HEK293T (cell line): ENCODE results near the gene TMPRSS6.

Experiments used
- CTCF ChIA-PET: fragments of 350-600 bp; formaldehyde crosslinking; extraction: SDS; loops from one replicate; lab custom pipeline; 2021; ENCODE audit warnings: antibody characterized with exemption, inconsistent platforms; lab: Yijun Ruan, JAX
- POLR2A ChIA-PET: fragments of 350-600 bp; formaldehyde crosslinking; extraction: SDS; loops from one replicate; lab custom pipeline; 2020; ENCODE audit warnings: antibody characterized with exemption, inconsistent platforms; lab: Yijun Ruan, JAX
- DNase-seq: peaks from one replicate; pipeline ENCODE4 v3.0.0; 2012; ENCODE audit warnings: mixed read lengths; ENCODE audit errors: extremely low spot score
- ARNT ChIP-seq: fragments of 450-650 bp; IDR thresholded peaks from 2 replicates; pipeline ENCODE4 v1.6.1; 2017; ENCODE audit warnings: mild to moderate bottlenecking
- BHLHE40 ChIP-seq: fragments of 450-650 bp; IDR thresholded peaks from 2 replicates; pipeline ENCODE4 v1.6.1; 2016; ENCODE audit warnings: mild to moderate bottlenecking, moderate library complexity, borderline replicate concordance
- CTBP1 ChIP-seq: fragments of 450-650 bp; IDR thresholded peaks from 2 replicates; pipeline ENCODE4 v1.6.1; 2016; ENCODE audit warnings: borderline replicate concordance
- ELF4 ChIP-seq: fragments of 450-650 bp; IDR thresholded peaks from 2 replicates; pipeline ENCODE4 v1.6.1; 2017; ENCODE audit warnings: antibody characterized with exemption
- FOXA1 ChIP-seq: fragments of 450-650 bp; IDR thresholded peaks from 2 replicates; pipeline ENCODE4 v1.6.1; 2016; ENCODE audit warnings: mild to moderate bottlenecking
- FOXK2 ChIP-seq: fragments of 450-650 bp; IDR thresholded peaks from 2 replicates; pipeline ENCODE4 v1.6.1; 2016; ENCODE audit warnings: mild to moderate bottlenecking
- FOXM1 ChIP-seq: fragments of 450-650 bp; IDR thresholded peaks from 2 replicates; pipeline ENCODE4 v1.6.1; 2017; ENCODE audit warnings: mild to moderate bottlenecking, borderline replicate concordance
- HDGF ChIP-seq: fragments of 450-650 bp; IDR thresholded peaks from 2 replicates; pipeline ENCODE4 v1.6.1; 2017; ENCODE audit warnings: antibody characterized with exemption, borderline replicate concordance
- L3MBTL2 ChIP-seq: fragments of 450-650 bp; conservative IDR thresholded peaks from 2 replicates; pipeline ENCODE4 v1.6.1; 2016; ENCODE audit warnings: mild to moderate bottlenecking
- LEF1 ChIP-seq: fragments of 450-650 bp; IDR thresholded peaks from 2 replicates; pipeline ENCODE4 v1.6.1; 2017; ENCODE audit warnings: mild to moderate bottlenecking, borderline replicate concordance
- NFRKB ChIP-seq: fragments of 450-650 bp; IDR thresholded peaks from 2 replicates; pipeline ENCODE4 v1.6.1; 2016; ENCODE audit warnings: mild to moderate bottlenecking, moderate library complexity
- PKNOX1 ChIP-seq: fragments of 450-650 bp; IDR thresholded peaks from 2 replicates; pipeline ENCODE4 v1.6.1; 2016
- SP1 ChIP-seq: fragments of 450-650 bp; IDR thresholded peaks from 2 replicates; pipeline ENCODE4 v1.6.1; 2017
- SUZ12 ChIP-seq: fragments of 450-650 bp; IDR thresholded peaks from 2 replicates; pipeline ENCODE4 v1.6.1; 2016; ENCODE audit warnings: mild to moderate bottlenecking
- TARDBP ChIP-seq: fragments of 450-650 bp; IDR thresholded peaks from 2 replicates; pipeline ENCODE4 v1.6.1; 2016
- ZNF384 ChIP-seq: fragments of 450-650 bp; IDR thresholded peaks from 2 replicates; pipeline ENCODE4 v1.6.1; 2016

Gene TMPRSS6

DNA sequence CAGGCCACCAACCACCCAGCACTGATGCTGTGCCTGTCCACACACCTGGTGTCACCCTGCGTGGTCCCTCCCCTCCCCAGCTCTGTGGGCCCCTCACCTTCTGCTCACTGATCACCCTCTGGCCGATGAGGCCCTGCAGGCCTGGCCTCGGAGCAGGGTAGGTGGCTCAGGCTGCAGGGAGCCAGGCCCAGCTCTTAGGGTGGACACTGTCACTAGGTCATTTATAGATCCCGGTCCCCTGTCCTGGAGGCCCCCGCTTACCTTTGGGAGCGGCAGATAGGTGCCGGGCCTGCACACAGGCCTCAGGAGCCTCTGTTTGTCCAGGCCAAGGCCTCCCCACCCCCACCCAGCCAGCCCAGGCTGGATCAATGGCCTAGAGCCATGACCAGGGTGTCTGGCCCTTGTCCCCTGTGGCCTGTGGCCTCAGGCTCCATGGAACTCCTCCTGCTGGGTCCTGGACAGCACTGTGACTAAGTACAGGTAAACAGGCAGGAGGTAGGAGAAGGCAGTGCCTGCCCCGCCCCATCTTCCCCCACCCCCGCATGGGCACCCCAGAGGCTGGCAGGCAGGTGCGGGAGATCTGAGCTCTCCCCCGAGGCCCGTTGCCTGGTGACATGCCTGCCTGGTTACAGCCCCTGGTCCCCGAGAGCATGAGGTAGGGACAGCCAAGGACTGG is at the start of gene TMPRSS6:
Gene TMPRSS6 (minus strand): TSS at position 472 of the 676 bp plus-strand sequence. CDS start 6,296 bp downstream, outside the sequence.
- TF ChIP-seq PKNOX1 = no peak
- no peak for TF ChIP-seq ARNT
- TF ChIP-seq NFRKB = no peak
- TF ChIP-seq ELF4 = no peak
- no peak for TF ChIP-seq ZNF384
- no peak for TF ChIP-seq SUZ12
- TF ChIP-seq L3MBTL2 = no peak
- no peak for TF ChIP-seq SP1
- TF ChIP-seq CTBP1 = no peak
- no peak for TF ChIP-seq HDGF
- no peak for TF ChIP-seq FOXK2
- no peak for TF ChIP-seq FOXM1
- no peak for TF ChIP-seq TARDBP
- TF ChIP-seq FOXA1 = no peak
- no peak for TF ChIP-seq LEF1
- no peak for TF ChIP-seq BHLHE40
- ChIA-PET CTCF (interaction anchor here (0.6 kb wide), 1 partner anchor 1623 kb away, joined by 3 read pairs; no protein-coding TSS in a partner anchor), POLR2A (no interaction called here)
- DNase-seq = no peak

DNA sequence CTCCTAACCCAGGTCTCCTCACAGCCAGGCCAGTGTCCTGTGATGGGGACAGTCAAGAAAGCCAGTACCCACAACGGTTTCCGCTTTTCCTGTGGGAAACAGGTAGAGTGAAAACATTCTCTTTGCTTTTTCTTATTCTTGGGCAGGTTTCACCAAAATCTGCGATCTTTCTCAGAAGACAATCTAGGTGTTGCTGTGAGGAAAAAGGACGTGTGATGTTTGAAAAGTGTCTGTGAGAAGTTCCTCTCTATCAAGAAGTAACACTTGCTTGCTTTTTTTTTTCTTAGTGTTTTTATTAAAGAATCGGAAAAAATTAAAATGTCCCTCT is 49.4 kb upstream of the TMPRSS6 start:
- ChIA-PET POLR2A (no interaction called here), CTCF (no interaction called here)
- no peak for DNase-seq
- TF ChIP-seq ZNF384 (no peak), L3MBTL2 (no peak), PKNOX1 (no peak)

GRCh38 chr22:37157516-37158285 is 48.2 kb upstream of the TMPRSS6 start:
- DNase-seq = no peak
- ChIA-PET POLR2A (interaction anchor here (1.4 kb wide), 1 partner anchor 42 kb away, joined by 5 read pairs; no protein-coding TSS in a partner anchor), CTCF (no interaction called here)
- TF ChIP-seq TARDBP (no peak), FOXK2 (no peak), SUZ12 (no peak), L3MBTL2 (no peak), CTBP1 (no peak), SP1 (no peak), ZNF384 (no peak), ARNT (no peak), BHLHE40 (no peak), FOXM1 (no peak), HDGF (no peak), PKNOX1 (no peak), ELF4 (no peak), LEF1 (no peak), NFRKB (no peak), FOXA1 (no peak)

GRCh38 chr22:37156686-37157435 is 47.3 kb upstream of the TMPRSS6 start:
- TF ChIP-seq ELF4 (no peak), ARNT (no peak), SP1 (no peak), NFRKB (no peak), FOXK2 (no peak), TARDBP (no peak), FOXM1 (no peak)
- ChIA-PET CTCF (no interaction called here), POLR2A (interaction anchor here (1.4 kb wide), 1 partner anchor 43 kb away, joined by 5 read pairs; no protein-coding TSS in a partner anchor)
- DNase-seq = no peak

GRCh38 chr22:37155971-37156370 is 46.5 kb upstream of the TMPRSS6 start:
- DNase-seq = no peak
- ChIA-PET POLR2A (no interaction called here), CTCF (no interaction called here)
- TF ChIP-seq SP1 = no peak
- no peak for TF ChIP-seq ARNT
- TF ChIP-seq FOXA1 = no peak
- TF ChIP-seq CTBP1 = no peak
- no peak for TF ChIP-seq ELF4
- TF ChIP-seq HDGF = no peak
- no peak for TF ChIP-seq FOXK2
- no peak for TF ChIP-seq BHLHE40
- TF ChIP-seq SUZ12 = no peak
- TF ChIP-seq ZNF384 = no peak
